ENCODE results near the gene ARMCX4. TPM values are rescaled to one million over a fixed set of nuclear protein-coding genes. Genes with fewer than 3 reads are reported as not detected.

The ARMCX4 gene
- polyA plus RNA-seq, 4 donors = 1.4 to 16.2 (median 3.4) TPM

DNA sequence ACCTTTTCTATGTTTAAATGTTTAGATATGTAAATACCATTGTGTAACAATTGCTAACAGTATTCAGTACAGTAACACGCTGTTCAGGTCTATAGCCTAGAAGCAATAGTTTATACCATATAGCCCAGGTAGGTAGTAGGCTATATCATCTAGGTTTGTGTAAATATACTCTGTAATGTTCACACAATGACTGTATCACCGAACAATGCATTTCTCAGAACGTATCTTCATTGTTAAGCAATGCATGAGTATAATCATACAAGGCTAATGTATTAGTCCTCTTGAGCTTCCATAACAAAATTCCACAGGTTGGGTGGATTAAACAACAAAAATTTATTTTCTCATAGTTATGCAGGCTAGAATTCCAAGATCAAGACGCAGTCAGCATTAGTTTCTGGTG is 22.7 kb downstream of the ARMCX4 start:
- Histone ChIP-seq H3K9me3 (ENCODE audit: control insufficient read depth in 2 of 2, insufficient read depth in 1 of 2, low read depth in 1 of 2, low read length in 1 of 2) (no peaks in the 10 kb centered on the region), H3K4me1 (ENCODE audit: control insufficient read depth in 3 of 3, insufficient read depth in 2 of 3, low read depth in 1 of 3, low read length in 2 of 3) (no peaks in the 10 kb centered on the region), H3K27me3 (ENCODE audit: control insufficient read depth in 3 of 3, insufficient read depth in 3 of 3, low read length in 3 of 3) (no peaks in the 10 kb centered on the region), H3K4me3 (ENCODE audit: low read depth in 1 of 3, low read length in 3 of 3) (no peak overlapping the region), H3K36me3 (ENCODE audit: control insufficient read depth in 3 of 3, insufficient read depth in 2 of 3, low read depth in 1 of 3, low read length in 3 of 3) (no peaks in the 10 kb centered on the region), H3K27ac (ENCODE audit: low read depth in 1 of 3, low read length in 2 of 3) (no peak overlapping the region)
- 84 to 95% (median 88%) methylated on average over 4 of the region's 4 CpGs for WGBS, 3 donors
- no peak for FAIRE-seq
- DNase-seq = no peak

DNA sequence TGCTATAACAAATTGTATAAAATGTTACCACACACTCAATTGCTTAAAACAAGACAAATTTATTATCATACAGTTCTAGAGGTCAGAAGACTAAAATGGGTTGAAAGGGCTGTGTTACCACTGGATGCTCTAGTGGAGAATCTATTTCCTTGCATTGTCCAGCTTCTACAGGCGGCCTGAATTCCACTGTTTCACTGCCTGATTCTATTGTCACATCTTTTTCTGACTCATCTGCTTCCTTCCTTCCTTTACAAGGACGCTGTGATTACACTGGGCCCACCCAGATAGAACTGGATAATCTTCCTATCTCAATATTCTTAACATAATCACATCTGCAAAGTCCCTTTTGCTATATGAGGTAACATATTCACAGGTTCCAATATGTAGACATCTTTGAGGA is 45.7 kb downstream of the ARMCX4 start:
- FAIRE-seq (no peak), DNase-seq (no peak)
- Histone ChIP-seq H3K36me3 (ENCODE audit: control insufficient read depth in 3 of 3, insufficient read depth in 2 of 3, low read depth in 1 of 3, low read length in 3 of 3) (no peaks in the 10 kb centered on the region), H3K4me3 (ENCODE audit: low read depth in 1 of 3, low read length in 3 of 3) (no peak overlapping the region), H3K27ac (ENCODE audit: low read depth in 1 of 3, low read length in 2 of 3) (no peak overlapping the region), H3K4me1 (ENCODE audit: control insufficient read depth in 3 of 3, insufficient read depth in 2 of 3, low read depth in 1 of 3, low read length in 2 of 3) (no peaks in the 10 kb centered on the region), H3K9me3 (ENCODE audit: control insufficient read depth in 2 of 2, insufficient read depth in 1 of 2, low read depth in 1 of 2, low read length in 1 of 2) (no peaks in the 10 kb centered on the region), H3K27me3 (ENCODE audit: control insufficient read depth in 3 of 3, insufficient read depth in 3 of 3, low read length in 3 of 3) (no peaks in the 10 kb centered on the region)
- WGBS, 3 donors = 59 to 81% (median 66%) methylated on average over 2 of the region's 2 CpGs

Other genes starting within 250 kb of the ARMCX4 start
- gene TAF7L, start 194.1 kb upstream of the ARMCX4 start, polyA plus RNA-seq = under 1 TPM in 2 of 4 donors, not detected in 2; 0.03 to 0.12 TPM
- 10 to 100 TPM in 2 of 4 donors, 1 to 10 TPM in 2; 3.8 to 23.5 (median 10.4) TPM for gene TIMM8A, start 136.7 kb upstream of the ARMCX4 start, polyA plus RNA-seq
- gene BTK, start 99.3 kb upstream of the ARMCX4 start, polyA plus RNA-seq = 1 to 10 TPM in 3 of 4 donors, under 1 TPM in 1; 0.22 to 4.9 (median 3.3) TPM
- gene RPL36A, start 94.4 kb upstream of the ARMCX4 start, polyA plus RNA-seq = 1,000 to 10,000 TPM; 1,312 to 3,526 (median 2,470) TPM
- 100 to 1,000 TPM in 1 of 4 donors, 10 to 100 TPM in 3; 15.9 to 286 (median 33.6) TPM for gene GLA, start 77.5 kb upstream of the ARMCX4 start, polyA plus RNA-seq
- 100 to 1,000 TPM in 1 of 4 donors, 10 to 100 TPM in 3; 60.2 to 124 (median 72.0) TPM for gene HNRNPH2, start 77.2 kb upstream of the ARMCX4 start, polyA plus RNA-seq
- gene ARMCX1, start 65.1 kb downstream of the ARMCX4 start, polyA plus RNA-seq = 10 to 100 TPM in 2 of 4 donors, 1 to 10 TPM in 2; 2.2 to 40.6 (median 8.0) TPM
- 10 to 100 TPM in 3 of 4 donors, 1 to 10 TPM in 1; 6.5 to 85.9 (median 18.3) TPM for gene ARMCX6, start 132.5 kb downstream of the ARMCX4 start, polyA plus RNA-seq
- 10 to 100 TPM in 2 of 4 donors, 1 to 10 TPM in 2; 8.9 to 95.1 (median 18.7) TPM for gene ARMCX3, start 137.7 kb downstream of the ARMCX4 start, polyA plus RNA-seq
- gene ARMCX2, start 174.4 kb downstream of the ARMCX4 start, polyA plus RNA-seq = 10 to 100 TPM in 2 of 4 donors, under 1 TPM in 2; 0.45 to 34.4 (median 5.4) TPM